ENCODE data around the gene LRFN2. TPM values are rescaled to one million over a fixed set of nuclear protein-coding genes. Genes with fewer than 3 reads are reported as not detected.

LRFN2 gene
- polyA plus RNA-seq, 1 donor (not counting 4 experiments of a cell fraction or from before 2014, with no cell fraction given), result not detected

- no peaks in the 10 kb centered on the region for H3K79me2 ChIP-seq (ENCODE audit: control insufficient read depth, insufficient read depth, low read length)
- H4K20me1 ChIP-seq (ENCODE audit: control insufficient read depth, extremely low read depth, insufficient read depth, low read length), result no peaks in the 10 kb centered on the region
- peaks cover 22% of the 10 kb centered on the region for H3K4me1 ChIP-seq (ENCODE audit: control insufficient read depth, extremely low read depth, insufficient read depth, low read length)
- H2AFZ ChIP-seq (ENCODE audit: control insufficient read depth, low read length), result no peak overlapping the region
- no peaks in the 10 kb centered on the region for H3K36me3 ChIP-seq (ENCODE audit: control insufficient read depth in 2 of 2, extremely low read depth in 1 of 2, insufficient read depth in 2 of 2, low read length in 2 of 2)
- no peak for FAIRE-seq
- H3K9ac ChIP-seq (ENCODE audit: control insufficient read depth, extremely low read depth, insufficient read depth, low read length), result no peak overlapping the region
- no peak for DNase-seq (ENCODE audit: low read depth, low spot score)
- no peaks in the 10 kb centered on the region for H3K9me1 ChIP-seq (ENCODE audit: control insufficient read depth, extremely low read depth, insufficient read depth, low read length)
- no peak for TF ChIP-seq CTCF (optimal IDR thresholded peaks at IDR 0.05 in 1 of 3, IDR thresholded peaks at IDR 0.05 in 1 of 3, conservative IDR thresholded peaks at IDR 0.05 in 1 of 3; ENCODE audit: extremely low read depth in 1 of 3, insufficient read depth in 2 of 3, low read length in 3 of 3)
- no peak for TF ChIP-seq EZH2 (IDR thresholded peaks at IDR 0.05; ENCODE audit: low read length)
- dilution Hi-C loops (cut with MboI; ENCODE audit: extremely low pct_ligation_motif_present, low sequenced_read_pairs), result no loop called here
- H3K4me2 ChIP-seq (ENCODE audit: control insufficient read depth, extremely low read depth, insufficient read depth, low read depth, low read length), result no peak overlapping the region
- no peaks in the 10 kb centered on the region for H3K9me3 ChIP-seq (ENCODE audit: control insufficient read depth, low read depth, low read length)
- H3K4me3 ChIP-seq (ENCODE audit: control insufficient read depth in 2 of 3, extremely low read depth in 1 of 3, insufficient read depth in 2 of 3, low read depth in 1 of 3, low read length in 3 of 3), result no peak overlapping the region
- H3K27ac ChIP-seq (ENCODE audit: control insufficient read depth, insufficient read depth, low read length), result no peak overlapping the region
- no peaks in the 10 kb centered on the region for H3K27me3 ChIP-seq (ENCODE audit: control insufficient read depth, extremely low read depth, insufficient read depth, low read length)
Measured at GRCh38 chr6:40413239-40413638, 173.9 kb downstream of the LRFN2 start.

GRCh38 chr6:40411881-40412280, 175.3 kb downstream of the LRFN2 start:
- H3K27me3 ChIP-seq (ENCODE audit: control insufficient read depth, extremely low read depth, insufficient read depth, low read length), result no peaks in the 10 kb centered on the region
- dilution Hi-C loops (cut with MboI; ENCODE audit: extremely low pct_ligation_motif_present, low sequenced_read_pairs), result no loop called here
- H2AFZ ChIP-seq (ENCODE audit: control insufficient read depth, low read length), result no peak overlapping the region
- no peak overlapping the region for H3K27ac ChIP-seq (ENCODE audit: control insufficient read depth, insufficient read depth, low read length)
- H3K4me1 ChIP-seq (ENCODE audit: control insufficient read depth, extremely low read depth, insufficient read depth, low read length), result peaks cover 28% of the 10 kb centered on the region
- no peak for TF ChIP-seq CTCF (optimal IDR thresholded peaks at IDR 0.05 in 1 of 3, IDR thresholded peaks at IDR 0.05 in 1 of 3, conservative IDR thresholded peaks at IDR 0.05 in 1 of 3; ENCODE audit: extremely low read depth in 1 of 3, insufficient read depth in 2 of 3, low read length in 3 of 3)
- no peak for TF ChIP-seq EZH2 (IDR thresholded peaks at IDR 0.05; ENCODE audit: low read length)
- H3K9me3 ChIP-seq (ENCODE audit: control insufficient read depth, low read depth, low read length), result no peaks in the 10 kb centered on the region
- H4K20me1 ChIP-seq (ENCODE audit: control insufficient read depth, extremely low read depth, insufficient read depth, low read length), result no peaks in the 10 kb centered on the region
- H3K36me3 ChIP-seq (ENCODE audit: control insufficient read depth in 2 of 2, extremely low read depth in 1 of 2, insufficient read depth in 2 of 2, low read length in 2 of 2), result no peaks in the 10 kb centered on the region
- H3K4me2 ChIP-seq (ENCODE audit: control insufficient read depth, extremely low read depth, insufficient read depth, low read depth, low read length), result no peak overlapping the region
- DNase-seq (ENCODE audit: low read depth, low spot score) (no peak), FAIRE-seq (no peak)
- H3K9ac ChIP-seq (ENCODE audit: control insufficient read depth, extremely low read depth, insufficient read depth, low read length), result no peak overlapping the region
- H3K4me3 ChIP-seq (ENCODE audit: control insufficient read depth in 2 of 3, extremely low read depth in 1 of 3, insufficient read depth in 2 of 3, low read depth in 1 of 3, low read length in 3 of 3), result no peak overlapping the region
- H3K79me2 ChIP-seq (ENCODE audit: control insufficient read depth, insufficient read depth, low read length), result no peaks in the 10 kb centered on the region
- H3K9me1 ChIP-seq (ENCODE audit: control insufficient read depth, extremely low read depth, insufficient read depth, low read length), result no peaks in the 10 kb centered on the region
